CD8-positive, alpha-beta memory T cell (primary cell): Measurements from ENCODE around the gene ZBTB42. TPM values are rescaled to one million over a fixed set of nuclear protein-coding genes. Genes with fewer than 3 reads are reported as not detected.

Experiments used
- CTCF ChIA-PET: fragments of 350-600 bp; sonication (Branson Sonifier 250); formaldehyde crosslinking; loops from one replicate; lab custom pipeline; 2021; ENCODE audit warnings: antibody characterized with exemption; lab: Charles Lee
- POLR2A ChIA-PET: fragments of 350-600 bp; sonication (Branson Sonifier 250); formaldehyde crosslinking; loops from one replicate; lab custom pipeline; 2021; ENCODE audit warnings: antibody characterized with exemption; lab: Charles Lee
- DNase-seq, 5 donors: peaks; one replicate each; pipeline versions ENCODE4 v3.0.0 to v3.0.0-alpha.2; 2020 to 2022; ENCODE audit warnings: mixed read lengths in 1 of 5
- H3K27ac ChIP-seq: one replicate; pipeline ENCODE4 v1.7.0; 2013; ENCODE audit warnings: low read depth, mild to moderate bottlenecking, low read length, moderate library complexity
- H3K27me3 ChIP-seq: 2 replicates; pipeline ENCODE4 v1.7.0; 2013; ENCODE audit warnings: low read length, mild to moderate bottlenecking; ENCODE audit not compliant: insufficient read depth, poor library complexity, severe bottlenecking
- H3K36me3 ChIP-seq: 2 replicates; pipeline ENCODE4 v1.7.0; 2013; ENCODE audit warnings: mild to moderate bottlenecking, low read length, moderate library complexity; ENCODE audit not compliant: insufficient read depth
- H3K4me1 ChIP-seq: 2 replicates; pipeline ENCODE4 v1.7.0; 2013; ENCODE audit warnings: mild to moderate bottlenecking, low read length, moderate library complexity; ENCODE audit not compliant: insufficient read depth
- H3K4me3 ChIP-seq: 2 replicates; pipeline ENCODE4 v1.7.0; 2013; ENCODE audit warnings: mild to moderate bottlenecking, low read length
- H3K9me3 ChIP-seq: 2 replicates; pipeline ENCODE4 v1.7.0; 2013; ENCODE audit warnings: mild to moderate bottlenecking, low read length
- H3K27ac Mint-ChIP-seq, 8 donors: one replicate each; pipeline ENCODE4 v1.8.0; 2020 to 2021; ENCODE audit warnings: mixed read lengths in 8 of 8, mild to moderate bottlenecking in 6 of 8, inconsistent platforms in 3 of 8, moderate library complexity in 3 of 8
- H3K27me3 Mint-ChIP-seq, 2 donors: one replicate each; pipeline ENCODE4 v1.8.0; 2020 to 2021; ENCODE audit warnings: mixed read lengths in 2 of 2, mild to moderate bottlenecking in 1 of 2, moderate library complexity in 1 of 2
- H3K36me3 Mint-ChIP-seq, 3 donors: one replicate each; pipeline ENCODE4 v1.8.0; 2020 to 2021; ENCODE audit warnings: mixed read lengths in 3 of 3, inconsistent platforms in 1 of 3, mild to moderate bottlenecking in 1 of 3
- H3K4me1 Mint-ChIP-seq, 3 donors: one replicate each; pipeline ENCODE4 v1.8.0; 2020 to 2021; ENCODE audit warnings: mixed read lengths in 3 of 3, inconsistent platforms in 1 of 3, mild to moderate bottlenecking in 1 of 3
- H3K4me3 Mint-ChIP-seq, 7 donors: one replicate each; pipeline ENCODE4 v1.8.0; 2020 to 2021; ENCODE audit warnings: mixed read lengths in 7 of 7, mild to moderate bottlenecking in 6 of 7, moderate library complexity in 4 of 7, inconsistent platforms in 2 of 7
- H3K9me3 Mint-ChIP-seq, 5 donors: one replicate each; pipeline ENCODE4 v1.8.0; 2020 to 2022; ENCODE audit warnings: mixed read lengths in 5 of 5, mild to moderate bottlenecking in 3 of 5, moderate library complexity in 2 of 5, inconsistent platforms in 1 of 5
- polyA plus RNA-seq: library from polyadenylated mRNA; unstranded; fragments of 300-500 nt; fragmentation: Illumina TruSeq; gene quantifications from one replicate; pipeline ENCODE4 v1.2.3, GENCODE V29; 2021
- total RNA-seq, 2 experiments: library from RNA; stranded (reverse); gene quantifications; one replicate each; pipeline ENCODE4 v1.2.3, GENCODE V29; 2021

Gene ZBTB42
- total and polyA plus RNA-seq, 3 experiments from 2014 or later: 2.7 to 3.5 (median 3.3) TPM

DNA sequence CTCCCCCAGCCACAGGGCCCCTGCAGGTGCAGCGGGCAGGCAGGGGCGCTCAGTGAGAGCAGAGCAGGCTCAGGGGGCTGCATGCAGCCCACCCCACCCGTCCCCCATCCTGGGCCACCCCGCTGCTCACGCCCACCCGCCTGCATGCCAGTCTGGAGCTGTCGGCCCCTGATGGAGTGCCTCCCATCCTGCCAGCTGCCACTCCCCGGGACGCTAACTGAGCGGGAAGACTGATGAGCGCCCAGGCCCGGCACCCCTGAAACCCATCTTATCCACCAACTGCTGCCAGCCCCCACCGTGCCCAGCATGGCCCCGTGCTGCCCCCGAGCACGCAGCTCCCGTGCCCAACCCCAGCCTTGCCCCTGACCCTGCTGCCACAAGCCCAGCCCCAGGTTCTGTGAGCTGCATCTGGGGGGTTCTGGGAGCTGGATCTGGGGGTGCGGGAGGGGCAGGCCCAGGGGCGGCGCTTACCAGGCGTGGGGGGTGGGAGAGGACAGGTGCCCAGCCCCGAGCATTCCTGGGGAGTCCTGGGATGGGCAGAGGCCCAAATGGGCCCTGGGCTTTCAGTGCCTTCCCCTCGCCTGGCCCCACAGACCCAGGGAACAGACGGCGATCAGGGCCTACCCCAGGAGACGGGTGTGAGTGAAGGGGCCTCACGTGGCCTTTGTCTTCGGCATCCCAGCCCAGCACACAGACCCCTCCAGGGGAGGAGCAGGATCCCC lies 18.7 kb upstream of the ZBTB42 start:
- H3K27ac ChIP-seq: no peak overlapping the region
- peaks cover 0 to 7% (median 0%) of the 10 kb centered on the region in 3 donors for H3K36me3 Mint-ChIP-seq
- no peak for DNase-seq
- ChIA-PET POLR2A (no interaction called here), CTCF (no interaction called here)
- no peaks in the 10 kb centered on the region for H3K27me3 ChIP-seq
- H3K4me1 Mint-ChIP-seq: peaks cover 0 to 14% (median 8%) of the 10 kb centered on the region in 3 donors
- H3K4me1 ChIP-seq: peaks cover 8% of the 10 kb centered on the region
- no peaks in the 10 kb centered on the region for H3K9me3 Mint-ChIP-seq
- H3K9me3 ChIP-seq: no peaks in the 10 kb centered on the region
- H3K4me3 Mint-ChIP-seq: no peak overlapping the region
- H3K27ac Mint-ChIP-seq: no peak overlapping the region
- H3K27me3 Mint-ChIP-seq: no peaks in the 10 kb centered on the region
- no peaks in the 10 kb centered on the region for H3K36me3 ChIP-seq
- no peak overlapping the region for H3K4me3 ChIP-seq

DNA sequence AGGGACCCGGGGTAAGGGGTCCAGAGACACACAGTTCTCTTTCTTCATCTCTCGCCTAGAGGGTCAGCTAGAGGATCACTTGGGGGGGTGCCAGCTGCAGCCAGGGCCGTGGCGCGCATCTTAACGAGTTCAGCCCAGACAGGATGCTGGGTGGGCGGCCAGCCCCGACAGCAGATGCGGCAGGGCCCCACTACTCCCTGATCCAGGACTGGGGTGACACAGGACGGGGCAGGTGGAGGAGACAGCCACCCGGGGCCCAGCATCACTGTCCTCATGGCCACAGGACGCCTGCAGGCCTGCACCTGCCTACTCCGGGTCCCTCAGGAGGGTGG lies 18.1 kb upstream of the ZBTB42 start:
- DNase-seq: no peak
- Histone ChIP-seq H3K9me3 (no peaks in the 10 kb centered on the region), H3K27me3 (no peaks in the 10 kb centered on the region), H3K27ac (no peak overlapping the region), H3K4me1 (peaks cover 9% of the 10 kb centered on the region), H3K36me3 (no peaks in the 10 kb centered on the region), H3K4me3 (no peak overlapping the region)
- Mint-ChIP-seq H3K36me3 (peaks cover 0 to 6% (median 0%) of the 10 kb centered on the region in 3 donors), H3K27ac (no peak overlapping the region), H3K4me3 (no peak overlapping the region), H3K4me1 (peaks cover 0 to 17% (median 8%) of the 10 kb centered on the region in 3 donors), H3K27me3 (no peaks in the 10 kb centered on the region), H3K9me3 (no peaks in the 10 kb centered on the region)
- CTCF ChIA-PET: no interaction called here
- POLR2A ChIA-PET: no interaction called here

DNA sequence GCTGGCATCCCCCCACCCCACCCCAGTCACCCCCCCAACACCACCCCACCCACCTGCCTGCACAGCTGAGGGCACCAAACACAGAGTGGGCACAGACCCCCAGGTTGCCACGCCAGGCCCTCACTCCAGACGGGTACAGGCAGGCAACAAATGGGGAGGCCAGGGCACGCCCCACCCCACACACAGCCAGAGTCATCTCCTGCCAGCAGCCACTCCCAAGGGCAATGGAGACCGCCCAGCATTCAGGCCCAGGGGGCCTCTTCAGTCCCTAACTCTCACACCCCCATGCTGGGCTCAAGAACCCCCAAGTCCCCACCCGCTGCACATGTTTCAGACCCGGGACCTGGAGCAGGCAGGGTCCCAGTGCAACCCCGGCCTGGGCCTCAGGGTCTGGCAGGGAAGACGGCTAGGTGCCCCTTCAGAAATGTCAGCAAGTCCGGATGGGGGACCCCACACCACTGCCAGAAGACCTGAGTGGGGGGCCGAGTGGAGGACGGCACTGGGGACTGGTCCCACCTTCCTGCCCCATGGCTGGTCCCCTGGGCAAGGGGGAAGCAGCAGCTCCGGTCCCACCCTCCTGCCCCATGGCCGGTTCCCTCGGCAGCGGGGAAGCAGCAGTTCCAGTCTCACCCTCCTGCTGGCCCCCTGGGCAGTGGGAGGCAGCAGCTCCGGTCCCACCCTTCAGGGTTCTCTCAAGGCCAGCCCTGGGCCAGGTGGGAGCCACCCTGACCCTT lies 17.2 kb upstream of the ZBTB42 start:
- Mint-ChIP-seq H3K36me3 (peaks cover 0 to 6% (median 0%) of the 10 kb centered on the region in 3 donors), H3K27me3 (no peaks in the 10 kb centered on the region), H3K4me3 (no peak overlapping the region), H3K27ac (peak overlapping the region in 1 of 8 donors; percentile 68), H3K4me1 (peaks cover 0 to 24% (median 8%) of the 10 kb centered on the region in 3 donors), H3K9me3 (no peaks in the 10 kb centered on the region)
- CTCF ChIA-PET: no interaction called here
- H3K9me3 ChIP-seq: no peaks in the 10 kb centered on the region
- H3K4me3 ChIP-seq: no peak overlapping the region
- H3K4me1 ChIP-seq: peaks cover 9% of the 10 kb centered on the region
- no peaks in the 10 kb centered on the region for H3K27me3 ChIP-seq
- DNase-seq: no peak
- no peaks in the 10 kb centered on the region for H3K36me3 ChIP-seq
- no peak overlapping the region for H3K27ac ChIP-seq
- POLR2A ChIA-PET: no interaction called here

DNA sequence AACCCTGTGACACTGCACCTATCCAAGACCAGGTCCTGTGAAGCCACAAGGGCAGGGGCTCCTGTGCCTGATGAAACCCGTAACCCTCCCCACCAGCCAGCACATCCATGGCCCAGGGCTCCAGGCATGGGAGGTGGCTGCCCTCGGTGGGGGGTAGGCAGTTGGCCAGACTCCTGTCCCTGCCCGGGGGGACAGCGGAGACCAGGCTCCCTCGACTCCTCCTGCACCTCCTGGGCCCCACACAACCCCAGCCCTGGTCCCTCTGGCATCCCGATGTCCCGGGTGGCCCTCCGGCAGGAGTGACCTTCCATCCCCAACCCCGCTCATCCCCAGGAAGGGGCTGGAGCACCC lies 16.7 kb upstream of the ZBTB42 start:
- no peaks in the 10 kb centered on the region for H3K9me3 ChIP-seq
- Mint-ChIP-seq H3K27ac (no peak overlapping the region), H3K9me3 (no peaks in the 10 kb centered on the region), H3K36me3 (peaks cover 0 to 6% (median 0%) of the 10 kb centered on the region in 3 donors), H3K4me1 (peaks cover 0 to 24% (median 8%) of the 10 kb centered on the region in 3 donors), H3K27me3 (no peaks in the 10 kb centered on the region), H3K4me3 (no peak overlapping the region)
- peaks cover 9% of the 10 kb centered on the region for H3K4me1 ChIP-seq
- H3K27ac ChIP-seq: no peak overlapping the region
- DNase-seq: no peak
- no peaks in the 10 kb centered on the region for H3K27me3 ChIP-seq
- POLR2A ChIA-PET: no interaction called here
- no peaks in the 10 kb centered on the region for H3K36me3 ChIP-seq
- CTCF ChIA-PET: no interaction called here
- H3K4me3 ChIP-seq: no peak overlapping the region

DNA sequence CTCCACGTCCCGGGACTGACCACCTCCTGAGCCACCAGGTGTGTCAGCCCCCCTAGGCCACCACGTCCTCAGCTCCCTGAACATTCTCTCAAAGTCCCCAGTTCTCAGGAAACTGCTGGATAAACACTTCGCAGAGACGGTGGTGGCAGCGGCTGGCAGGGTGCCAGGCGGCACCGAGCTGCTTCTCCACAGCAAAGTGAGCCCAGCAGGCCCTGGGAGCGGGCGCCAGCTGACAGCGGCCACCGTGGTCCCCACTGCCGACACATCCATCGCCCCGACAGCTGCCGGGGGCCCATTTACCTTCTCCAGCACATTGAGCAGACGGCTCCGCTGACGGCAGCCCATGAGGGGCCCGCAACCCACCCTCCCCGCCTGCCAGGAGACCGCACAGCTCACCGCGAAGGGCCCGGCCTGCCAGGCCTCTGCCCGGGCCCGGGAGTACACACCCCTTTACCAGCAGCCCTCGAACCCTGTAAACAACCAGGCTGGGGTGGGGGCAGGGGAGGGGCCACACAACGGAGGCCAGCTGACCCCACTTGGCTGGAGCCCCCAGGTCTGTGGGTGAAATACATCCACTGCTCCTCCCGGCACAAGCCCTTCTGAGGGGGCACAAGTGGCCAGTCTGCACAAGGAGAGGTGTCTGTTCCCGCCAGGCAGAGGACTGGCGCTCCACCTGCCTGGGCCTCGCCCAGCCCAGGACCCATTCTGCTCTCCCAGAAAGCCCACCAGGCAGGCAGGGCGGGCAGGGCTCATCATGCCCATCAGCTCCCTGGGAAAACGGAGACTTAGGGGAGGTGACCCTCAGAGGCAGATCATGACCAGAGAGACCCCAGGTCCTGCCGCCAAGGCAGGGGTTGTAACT lies 15.8 kb upstream of the ZBTB42 start:
- Histone ChIP-seq H3K4me1 (peaks cover 9% of the 10 kb centered on the region), H3K27ac (no peak overlapping the region), H3K4me3 (no peak overlapping the region), H3K27me3 (no peaks in the 10 kb centered on the region), H3K9me3 (no peaks in the 10 kb centered on the region), H3K36me3 (no peaks in the 10 kb centered on the region)
- Mint-ChIP-seq H3K27me3 (no peaks in the 10 kb centered on the region), H3K4me1 (peaks cover 0 to 31% (median 9%) of the 10 kb centered on the region in 3 donors), H3K27ac (peak overlapping the region in 1 of 8 donors; percentile 42), H3K9me3 (no peaks in the 10 kb centered on the region), H3K36me3 (peaks cover 0 to 11% (median 0%) of the 10 kb centered on the region in 3 donors), H3K4me3 (no peak overlapping the region)
- ChIA-PET POLR2A (no interaction called here), CTCF (interaction anchor here (1.5 kb wide), 1 partner anchor 27 kb away, joined by 3 read pairs; no protein-coding TSS in a partner anchor)
- no peak for DNase-seq

DNA sequence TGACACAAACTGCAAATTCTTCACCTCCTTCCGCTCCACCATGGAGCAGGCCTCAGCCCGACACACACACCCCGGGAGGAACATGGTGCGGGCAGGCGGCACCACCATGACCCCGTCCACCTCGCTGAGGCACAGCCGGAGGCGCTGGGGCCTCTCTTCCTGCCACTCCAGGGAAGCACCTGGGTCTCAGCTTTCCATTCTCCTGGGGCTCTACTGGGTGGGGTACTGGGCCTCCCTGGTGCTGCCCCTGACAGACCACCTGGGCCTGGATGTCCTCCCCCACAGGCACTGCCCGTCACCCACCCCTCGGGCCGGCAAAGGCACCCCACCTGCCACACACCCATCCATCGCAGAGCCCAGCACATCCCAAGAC lies 15.2 kb upstream of the ZBTB42 start:
- peaks cover 0 to 31% (median 9%) of the 10 kb centered on the region in 3 donors for H3K4me1 Mint-ChIP-seq
- no peak for DNase-seq
- no peak overlapping the region for H3K4me3 Mint-ChIP-seq
- peaks cover 0 to 9% (median 0%) of the 10 kb centered on the region in 3 donors for H3K36me3 Mint-ChIP-seq
- POLR2A ChIA-PET: no interaction called here
- no peak overlapping the region for H3K27ac ChIP-seq
- peak overlapping the region in 3 of 8 donors; percentile 42 to 81 (median 47) for H3K27ac Mint-ChIP-seq
- H3K27me3 ChIP-seq: no peaks in the 10 kb centered on the region
- CTCF ChIA-PET: interaction anchor here (1.5 kb wide), 1 partner anchor 27 kb away, joined by 3 read pairs; no protein-coding TSS in a partner anchor
- peaks cover 9% of the 10 kb centered on the region for H3K4me1 ChIP-seq
- no peak overlapping the region for H3K4me3 ChIP-seq
- H3K9me3 ChIP-seq: no peaks in the 10 kb centered on the region
- no peaks in the 10 kb centered on the region for H3K9me3 Mint-ChIP-seq
- H3K36me3 ChIP-seq: no peaks in the 10 kb centered on the region
- no peaks in the 10 kb centered on the region for H3K27me3 Mint-ChIP-seq

DNA sequence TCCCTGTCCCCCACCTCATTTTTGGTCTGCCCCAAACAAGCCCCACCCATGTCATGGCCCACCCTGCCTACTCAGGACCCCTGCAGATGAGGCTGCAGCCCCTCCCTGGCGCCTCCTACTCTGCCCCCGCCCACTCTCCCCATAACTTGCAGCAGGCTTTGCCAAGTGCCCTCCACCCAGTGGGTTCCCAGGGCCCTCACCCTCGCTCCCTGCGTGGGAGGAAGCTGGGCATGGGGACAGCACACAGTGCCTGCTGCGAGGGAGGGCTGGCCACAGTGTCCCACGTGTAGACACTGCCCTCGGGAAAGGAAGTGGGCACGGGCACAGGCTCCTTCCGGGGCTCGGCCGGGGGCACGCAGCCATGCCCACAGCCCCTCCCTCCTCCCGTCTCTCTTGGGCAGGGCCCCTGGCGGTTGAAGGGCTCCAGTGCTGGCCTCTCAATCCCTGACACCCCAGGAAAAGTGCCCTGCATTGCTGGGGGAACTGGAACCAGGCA lies 14.8 kb upstream of the ZBTB42 start:
- H3K27ac ChIP-seq: no peak overlapping the region
- DNase-seq: no peak
- peaks cover 9% of the 10 kb centered on the region for H3K4me1 ChIP-seq

More for the DNA sequence above, 14.8 kb upstream of the ZBTB42 start:
- H3K36me3 Mint-ChIP-seq: peaks cover 0 to 11% (median 0%) of the 10 kb centered on the region in 3 donors
- H3K27me3 Mint-ChIP-seq: no peaks in the 10 kb centered on the region
- Histone ChIP-seq H3K36me3 (no peaks in the 10 kb centered on the region), H3K4me3 (no peak overlapping the region), H3K9me3 (no peaks in the 10 kb centered on the region), H3K27me3 (no peaks in the 10 kb centered on the region)
- ChIA-PET CTCF (interaction anchor here (1.0 to 1.5 kb wide), 2 partner anchors 26 to 40 kb away, joined by 3 read pairs; no protein-coding TSS in a partner anchor), POLR2A (no interaction called here)
- H3K9me3 Mint-ChIP-seq: no peaks in the 10 kb centered on the region
- peak overlapping the region in 1 of 7 donors; percentile 40 for H3K4me3 Mint-ChIP-seq
- peaks cover 0 to 35% (median 9%) of the 10 kb centered on the region in 3 donors for H3K4me1 Mint-ChIP-seq
- peak overlapping the region in 5 of 8 donors; percentile 14 to 81 (median 42) for H3K27ac Mint-ChIP-seq
